ENCODE measurements around the gene OXCT1. TPM values are rescaled to one million over a fixed set of nuclear protein-coding genes. Genes with fewer than 3 reads are reported as not detected.

The OXCT1 gene
- total RNA-seq, 2 donors from 2014 or later: 15.2 to 25.3 TPM

DNA sequence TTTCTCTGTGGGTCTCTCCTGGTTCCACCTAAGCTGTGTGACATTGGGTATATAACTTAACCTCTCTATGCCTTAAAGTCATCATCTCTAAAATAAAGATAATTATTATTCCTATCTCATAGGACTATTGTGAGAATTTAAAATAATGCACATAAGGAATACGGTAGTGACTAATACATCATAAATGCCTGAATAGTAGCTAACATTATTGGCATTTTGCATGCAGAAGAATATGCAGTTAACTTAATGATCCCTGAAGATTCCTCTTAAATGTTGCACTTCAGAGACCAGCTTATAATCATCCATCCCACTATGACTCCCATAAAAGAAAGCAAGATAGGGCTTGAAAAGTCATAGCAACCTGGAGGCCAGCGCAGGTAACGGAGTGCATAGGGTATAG, 32.4 kb downstream of the OXCT1 start:
- Histone ChIP-seq H3K4me1 (replicated peaks) (peaks cover 7% of the 10 kb centered on the region), H3K4me3 (no peak overlapping the region), H3K27ac (no peak overlapping the region), H3K36me3 (no peaks in the 10 kb centered on the region), H3K27me3 (replicated peaks; ENCODE audit: insufficient read depth) (no peaks in the 10 kb centered on the region), H3K9me3 (no peaks in the 10 kb centered on the region)
- DNase-seq (ENCODE audit: low spot score): no peak
- WGBS: 98% methylated on average over 3 of the region's 3 CpGs
- TF ChIP-seq POLR2A (IDR thresholded peaks at IDR 0.05) (no peak), POLR2AphosphoS5 (IDR thresholded peaks at IDR 0.05) (no peak)
- TF ChIP-seq, protein P1, sequence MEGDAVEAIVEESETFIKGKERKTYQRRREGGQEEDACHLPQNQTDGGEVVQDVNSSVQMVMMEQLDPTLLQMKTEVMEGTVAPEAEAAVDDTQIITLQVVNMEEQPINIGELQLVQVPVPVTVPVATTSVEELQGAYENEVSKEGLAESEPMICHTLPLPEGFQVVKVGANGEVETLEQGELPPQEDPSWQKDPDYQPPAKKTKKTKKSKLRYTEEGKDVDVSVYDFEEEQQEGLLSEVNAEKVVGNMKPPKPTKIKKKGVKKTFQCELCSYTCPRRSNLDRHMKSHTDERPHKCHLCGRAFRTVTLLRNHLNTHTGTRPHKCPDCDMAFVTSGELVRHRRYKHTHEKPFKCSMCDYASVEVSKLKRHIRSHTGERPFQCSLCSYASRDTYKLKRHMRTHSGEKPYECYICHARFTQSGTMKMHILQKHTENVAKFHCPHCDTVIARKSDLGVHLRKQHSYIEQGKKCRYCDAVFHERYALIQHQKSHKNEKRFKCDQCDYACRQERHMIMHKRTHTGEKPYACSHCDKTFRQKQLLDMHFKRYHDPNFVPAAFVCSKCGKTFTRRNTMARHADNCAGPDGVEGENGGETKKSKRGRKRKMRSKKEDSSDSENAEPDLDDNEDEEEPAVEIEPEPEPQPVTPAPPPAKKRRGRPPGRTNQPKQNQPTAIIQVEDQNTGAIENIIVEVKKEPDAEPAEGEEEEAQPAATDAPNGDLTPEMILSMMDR (IDR thresholded peaks at IDR 0.05): no peak
- intact Hi-C loops (cut with DNase I): no loop called here

DNA sequence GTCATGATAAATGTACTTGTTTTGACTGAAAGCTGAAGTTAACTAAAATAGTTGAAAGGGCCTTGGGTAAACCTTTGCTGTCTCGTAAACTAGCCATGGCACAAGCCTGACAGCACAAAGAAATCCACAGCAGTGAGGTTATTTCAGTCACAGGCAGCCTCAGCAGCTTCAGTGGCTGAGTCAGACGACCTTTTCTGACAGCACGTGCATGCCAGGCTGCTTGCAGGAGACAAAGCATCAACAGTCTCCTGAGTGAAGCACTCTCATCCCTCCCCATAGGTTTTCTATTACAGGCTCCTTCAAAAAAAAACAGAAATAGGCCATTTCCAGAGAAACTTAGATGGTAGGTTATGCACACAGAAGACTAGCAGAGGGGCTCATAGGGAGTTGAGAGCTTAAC, 34.6 kb downstream of the OXCT1 start:
- Histone ChIP-seq H3K27me3 (replicated peaks; ENCODE audit: insufficient read depth) (no peaks in the 10 kb centered on the region), H3K27ac (peak overlapping the region in 1 of 2 donors; percentile 26), H3K4me3 (no peak overlapping the region), H3K9me3 (no peaks in the 10 kb centered on the region), H3K36me3 (no peaks in the 10 kb centered on the region), H3K4me1 (replicated peaks) (peaks cover 7% of the 10 kb centered on the region)
- no peak for TF ChIP-seq POLR2A (IDR thresholded peaks at IDR 0.05)
- TF ChIP-seq, protein P1 (IDR thresholded peaks at IDR 0.05): no peak
- peak; percentile 50 for TF ChIP-seq POLR2AphosphoS5 (IDR thresholded peaks at IDR 0.05)
- 18% methylated on average over 3 of the region's 3 CpGs for WGBS
- peak; percentile 58 for DNase-seq (ENCODE audit: low spot score)
- intact Hi-C loops (cut with DNase I): no loop called here

DNA sequence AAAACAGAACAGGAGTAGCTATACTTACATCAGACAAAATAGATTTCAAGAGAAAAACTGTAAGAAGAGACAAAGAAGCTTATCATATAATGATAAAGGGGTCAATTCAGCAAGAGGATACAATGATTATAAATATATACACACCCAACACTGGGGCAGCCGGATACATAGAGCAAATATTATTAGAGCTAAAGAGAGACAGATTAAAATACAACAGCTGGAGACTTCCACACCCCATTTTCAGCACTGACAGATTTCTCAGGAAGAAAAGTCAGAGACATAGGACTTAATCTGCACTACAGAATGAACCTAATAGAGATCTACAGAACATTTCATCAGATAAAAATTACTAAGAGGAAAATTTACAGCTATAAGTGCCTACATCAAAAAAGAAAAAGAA, 35.7 kb downstream of the OXCT1 start:
- DNase-seq (ENCODE audit: low spot score): no peak
- H3K4me3 ChIP-seq: no peak overlapping the region
- peaks cover 7% of the 10 kb centered on the region for H3K4me1 ChIP-seq (replicated peaks)
- H3K27ac ChIP-seq: no peak overlapping the region
- WGBS: 63% methylated on average over 1 of the region's 1 CpG
- intact Hi-C loops (cut with DNase I): no loop called here
- TF ChIP-seq, protein P1 (IDR thresholded peaks at IDR 0.05): no peak
- TF ChIP-seq POLR2A (IDR thresholded peaks at IDR 0.05) (no peak), POLR2AphosphoS5 (IDR thresholded peaks at IDR 0.05) (no peak)
- no peaks in the 10 kb centered on the region for H3K9me3 ChIP-seq
- H3K27me3 ChIP-seq (replicated peaks; ENCODE audit: insufficient read depth): no peaks in the 10 kb centered on the region
- H3K36me3 ChIP-seq: no peaks in the 10 kb centered on the region

DNA sequence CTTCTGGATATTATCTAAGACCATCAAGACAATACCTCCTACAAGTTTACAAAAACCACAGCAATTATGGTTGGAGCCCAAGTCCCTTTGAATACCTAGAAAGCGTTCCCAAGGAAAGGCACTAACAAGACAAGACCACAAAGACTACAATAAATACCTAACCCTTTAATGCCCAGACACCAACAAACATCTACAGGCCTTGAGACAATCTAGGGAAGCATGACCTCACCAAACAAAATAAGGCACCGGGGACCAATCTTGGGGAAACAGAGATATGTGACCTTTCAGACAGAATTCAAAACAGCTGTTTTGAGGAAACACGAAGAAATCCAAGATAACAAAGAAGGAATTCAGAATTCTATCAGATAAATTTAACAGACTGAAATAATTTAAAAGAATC, 37.8 kb downstream of the OXCT1 start:
- TF ChIP-seq, protein P1 (IDR thresholded peaks at IDR 0.05): no peak
- TF ChIP-seq POLR2A (IDR thresholded peaks at IDR 0.05) (no peak), POLR2AphosphoS5 (IDR thresholded peaks at IDR 0.05) (no peak)
- 80% methylated on average over 3 of the region's 3 CpGs for WGBS
- Histone ChIP-seq H3K4me3 (no peak overlapping the region), H3K36me3 (no peaks in the 10 kb centered on the region), H3K27ac (peak overlapping the region in 1 of 2 donors; percentile 25), H3K4me1 (replicated peaks) (peaks cover 7% of the 10 kb centered on the region), H3K9me3 (no peaks in the 10 kb centered on the region), H3K27me3 (replicated peaks; ENCODE audit: insufficient read depth) (no peaks in the 10 kb centered on the region)
- intact Hi-C loops (cut with DNase I): no loop called here
- no peak for DNase-seq (ENCODE audit: low spot score)

DNA sequence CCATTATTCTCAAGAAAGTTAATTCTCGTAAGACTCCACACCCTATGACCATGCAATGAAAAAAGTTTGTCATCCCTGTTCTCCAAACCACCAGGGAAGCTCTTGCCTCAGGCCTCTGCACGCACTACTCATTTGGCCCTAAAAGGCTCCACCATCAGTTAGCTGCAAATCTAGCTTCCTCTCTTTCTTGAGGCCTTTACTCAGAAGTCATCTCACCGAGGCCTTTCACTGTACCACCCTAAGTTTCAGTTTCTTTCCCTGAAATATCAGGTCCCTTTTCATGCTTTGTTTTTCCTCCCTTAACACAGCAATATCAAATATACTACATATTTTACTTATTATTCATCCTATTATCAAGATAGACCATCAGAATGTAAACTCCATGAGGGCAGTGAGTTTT, 39.1 kb downstream of the OXCT1 start:
- TF ChIP-seq POLR2AphosphoS5 (IDR thresholded peaks at IDR 0.05): no peak
- no peak for TF ChIP-seq POLR2A (IDR thresholded peaks at IDR 0.05)
- TF ChIP-seq, protein P1 (IDR thresholded peaks at IDR 0.05): no peak
- Histone ChIP-seq H3K4me3 (no peak overlapping the region), H3K36me3 (no peaks in the 10 kb centered on the region), H3K9me3 (no peaks in the 10 kb centered on the region), H3K27me3 (replicated peaks; ENCODE audit: insufficient read depth) (no peaks in the 10 kb centered on the region), H3K4me1 (replicated peaks) (peaks cover 7% of the 10 kb centered on the region), H3K27ac (no peak overlapping the region)
- intact Hi-C loops (cut with DNase I): no loop called here
- DNase-seq (ENCODE audit: low spot score): no peak
- 94% methylated on average over 3 of the region's 3 CpGs for WGBS

Data from prostate gland (tissue), 2 donors.